H9 (cell line): Measurements from ENCODE around the gene ASTN2. TPM values are rescaled to one million over a fixed set of nuclear protein-coding genes. Genes with fewer than 3 reads are reported as not detected.

Source experiments
- DNase-seq: peaks from one replicate; pipeline ENCODE4 v3.0.0-alpha.2; 2017
- H2AFZ ChIP-seq: one replicate; pipeline ENCODE4 v1.6.1; 2013; ENCODE audit warnings: mild to moderate bottlenecking, low read length, control low read depth, moderate library complexity
- H2AK5ac ChIP-seq: 2 replicates; pipeline ENCODE4 v1.6.1; 2013; ENCODE audit warnings: low read length, control low read depth, mixed read lengths; ENCODE audit not compliant: insufficient read length
- H2BK120ac ChIP-seq: one replicate; pipeline ENCODE4 v1.6.1; 2013; ENCODE audit warnings: low read depth, mild to moderate bottlenecking, low read length, control low read depth, inconsistent platforms; ENCODE audit not compliant: poor library complexity, severe bottlenecking
- H2BK12ac ChIP-seq: 2 replicates; pipeline ENCODE4 v1.6.1; 2013; ENCODE audit warnings: low read length, control low read depth, mixed read lengths, low read depth; ENCODE audit not compliant: insufficient read length
- H2BK15ac ChIP-seq: 2 replicates; pipeline ENCODE4 v1.6.1; 2013; ENCODE audit warnings: low read depth, low read length, control low read depth
- H2BK20ac ChIP-seq: one replicate; pipeline ENCODE4 v1.6.1; 2013; ENCODE audit warnings: low read depth, mild to moderate bottlenecking, low read length, control low read depth, inconsistent platforms; ENCODE audit not compliant: poor library complexity, severe bottlenecking
- H2BK5ac ChIP-seq: 2 replicates; pipeline ENCODE4 v1.6.1; 2013; ENCODE audit warnings: low read length, control low read depth, mixed read lengths; ENCODE audit not compliant: insufficient read length
- H3K14ac ChIP-seq: 2 replicates; pipeline ENCODE4 v1.6.1; 2013; ENCODE audit warnings: low read length, control low read depth; ENCODE audit not compliant: insufficient read depth
- H3K18ac ChIP-seq: 2 replicates; pipeline ENCODE4 v1.6.1; 2013; ENCODE audit warnings: low read depth, mild to moderate bottlenecking, mixed read lengths, low read length, control low read depth; ENCODE audit not compliant: insufficient read length
- H3K23ac ChIP-seq: 2 replicates; pipeline ENCODE4 v1.6.1; 2013; ENCODE audit warnings: low read length, control low read depth, mixed read lengths, low read depth; ENCODE audit not compliant: insufficient read length
- H3K23me2 ChIP-seq: 2 replicates; pipeline ENCODE4 v1.6.1; 2013; ENCODE audit warnings: low read depth, mild to moderate bottlenecking, mixed read lengths, low read length, control low read depth; ENCODE audit not compliant: insufficient read length, poor library complexity, severe bottlenecking
- H3K27ac ChIP-seq: 2 replicates; pipeline ENCODE4 v1.5.1; 2013; ENCODE audit warnings: low read length, control low read depth, mixed read lengths, low read depth; ENCODE audit not compliant: insufficient read length
- H3K27me3 ChIP-seq: 2 replicates; pipeline ENCODE4 v1.6.1; 2013; ENCODE audit warnings: low read length, control low read depth, inconsistent platforms; ENCODE audit not compliant: insufficient read depth
- H3K4ac ChIP-seq: 2 replicates; pipeline ENCODE4 v1.6.1; 2013; ENCODE audit warnings: low read depth, mild to moderate bottlenecking, control low read depth, inconsistent platforms, low read length, moderate library complexity
- H3K4me1 ChIP-seq: 2 replicates; pipeline ENCODE4 v1.6.1; 2013; ENCODE audit warnings: low read length, control low read depth, inconsistent platforms; ENCODE audit not compliant: insufficient read depth
- H3K4me2 ChIP-seq: 2 replicates; pipeline ENCODE4 v1.6.1; 2013; ENCODE audit warnings: low read length, control low read depth, mixed read lengths; ENCODE audit not compliant: insufficient read length, insufficient read depth
- H3K56ac ChIP-seq: 2 replicates; pipeline ENCODE4 v1.6.1; 2013; ENCODE audit warnings: low read depth, mild to moderate bottlenecking, mixed read lengths, low read length, control low read depth; ENCODE audit not compliant: insufficient read length
- H3K79me1 ChIP-seq: 2 replicates; pipeline ENCODE4 v1.6.1; 2013; ENCODE audit warnings: low read depth, mild to moderate bottlenecking, moderate library complexity, low read length, control low read depth, inconsistent platforms; ENCODE audit not compliant: insufficient read depth, poor library complexity, severe bottlenecking
- H3K79me2 ChIP-seq: 2 replicates; pipeline ENCODE4 v1.6.1; 2013; ENCODE audit warnings: low read length, control low read depth, inconsistent platforms; ENCODE audit not compliant: insufficient read depth
- H3K9ac ChIP-seq: 2 replicates; pipeline ENCODE4 v1.6.1; 2013; ENCODE audit warnings: low read length, control low read depth, mixed read lengths; ENCODE audit not compliant: insufficient read length; ENCODE audit errors: extremely low read depth
- H3K9me3 ChIP-seq: one replicate; pipeline ENCODE4 v1.6.1; 2013; ENCODE audit warnings: low read depth, low read length, inconsistent platforms; ENCODE audit not compliant: control insufficient read depth
- H3T11ph ChIP-seq: one replicate; pipeline ENCODE4 v1.6.1; 2013; ENCODE audit warnings: mild to moderate bottlenecking, low read length, control low read depth, inconsistent platforms
- H4K20me1 ChIP-seq: one replicate; pipeline ENCODE4 v1.6.1; 2013; ENCODE audit not compliant: control insufficient read depth, insufficient read length, insufficient read depth
- H4K5ac ChIP-seq: 2 replicates; pipeline ENCODE4 v1.6.1; 2013; ENCODE audit warnings: low read depth, mild to moderate bottlenecking, mixed read lengths, low read length, control low read depth; ENCODE audit not compliant: insufficient read length
- H4K8ac ChIP-seq: replicated peaks from 2 replicates; pipeline ENCODE4 v1.6.1; 2013; ENCODE audit warnings: low read length, control low read depth, mixed read lengths, low read depth; ENCODE audit not compliant: insufficient read length
- H4K91ac ChIP-seq: 2 replicates; pipeline ENCODE4 v1.6.1; 2013; ENCODE audit warnings: low read depth, mild to moderate bottlenecking, moderate library complexity, mixed read lengths, low read length, control low read depth; ENCODE audit not compliant: insufficient read length
- H3K27ac Mint-ChIP-seq, 3 experiments: 2 replicates in 2 of 3; 3 replicates in 1 of 3; pipeline ENCODE4 v1.8.0; 2020 to 2021; ENCODE audit warnings: mixed read lengths in 3 of 3, mild to moderate bottlenecking in 1 of 3, moderate library complexity in 1 of 3
- H3K27me3 Mint-ChIP-seq: 2 replicates; pipeline ENCODE4 v1.8.0; 2021; ENCODE audit warnings: low read depth, mild to moderate bottlenecking, moderate library complexity, mixed read lengths
- H3K36me3 Mint-ChIP-seq, 3 experiments: 2 replicates in 2 of 3; 3 replicates in 1 of 3; pipeline ENCODE4 v1.8.0; 2020 to 2021; ENCODE audit warnings: low read depth in 3 of 3, mixed read lengths in 3 of 3; ENCODE audit not compliant: insufficient read depth in 1 of 3
- H3K4me1 Mint-ChIP-seq, 2 experiments: 2 replicates each; pipeline ENCODE4 v1.8.0; 2020; ENCODE audit warnings: mixed read lengths in 2 of 2
- H3K4me3 Mint-ChIP-seq, 2 experiments: 2 replicates in 1 of 2; 3 replicates in 1 of 2; pipeline ENCODE4 v1.8.0; 2020 to 2021; ENCODE audit warnings: mild to moderate bottlenecking in 2 of 2, mixed read lengths in 2 of 2, moderate library complexity in 1 of 2
- H3K9me3 Mint-ChIP-seq, 2 experiments: 2 replicates in 1 of 2; 3 replicates in 1 of 2; pipeline ENCODE4 v1.8.0; 2020; ENCODE audit warnings: mild to moderate bottlenecking in 2 of 2, mixed read lengths in 2 of 2, moderate library complexity in 1 of 2
- CTCF ChIP-seq: fragments of 200-600 bp; sonication (generic); conservative IDR thresholded peaks from 3 replicates; pipeline ENCODE4 v1.8.0; 2021; ENCODE audit warnings: antibody characterized with exemption, mild to moderate bottlenecking
- WGBS: extraction: QIAGEN DNeasy Blood & Tissue Kit; methylation state at CpG from one replicate; pipeline ENCODE4 v1.1.7; 2013; ENCODE audit warnings: missing lambda C conversion rate, low lambda C conversion rate, mixed read lengths; ENCODE audit not compliant: insufficient read length; ENCODE audit errors: extremely low coverage; 5-methylcytosine and 5-hydroxymethylcytosine counted together
- total RNA-seq: library from RNA; stranded (reverse); gene quantifications from 2 replicates; pipeline ENCODE4 v1.2.1, GENCODE V29; 2021

ASTN2 gene
- total RNA-seq, 1 experiment from 2014 or later, result 9.7 TPM

GRCh38 chr9:116459576-116459975 lies 955.3 kb downstream of the ASTN2 start:
- Histone ChIP-seq H3T11ph (no peak overlapping the region), H3K27me3 (no peaks in the 10 kb centered on the region), H3K23me2 (no peaks in the 10 kb centered on the region), H3K4ac (no peak overlapping the region), H3K4me1 (no peaks in the 10 kb centered on the region), H3K56ac (no peak overlapping the region), H3K23ac (no peak overlapping the region), H3K14ac (no peak overlapping the region), H2BK20ac (no peak overlapping the region), H2BK120ac (no peak overlapping the region), H4K8ac (no peak overlapping the region), H3K18ac (no peak overlapping the region), H3K79me1 (no peaks in the 10 kb centered on the region), H4K5ac (no peak overlapping the region), H2BK15ac (no peak overlapping the region), H2BK12ac (no peak overlapping the region), H3K79me2 (no peaks in the 10 kb centered on the region), H2AFZ (no peak overlapping the region), H4K91ac (no peak overlapping the region), H3K9me3 (no peaks in the 10 kb centered on the region), H3K27ac (no peak overlapping the region), H3K9ac (no peak overlapping the region), H4K20me1 (no peaks in the 10 kb centered on the region), H2AK5ac (no peak overlapping the region), H2BK5ac (no peak overlapping the region), H3K4me2 (no peak overlapping the region)
- H3K4me3 Mint-ChIP-seq, result no peak overlapping the region
- TF ChIP-seq CTCF, result no peak
- H3K4me1 Mint-ChIP-seq, result peaks cover 10 to 11% of the 10 kb centered on the region in 2 experiments
- no peak overlapping the region for H3K27ac Mint-ChIP-seq
- WGBS, result no CpG with 5 or more reads among the region's 3 CpGs
- peaks cover 17 to 23% of the 10 kb centered on the region in 2 experiments for H3K9me3 Mint-ChIP-seq
- H3K36me3 Mint-ChIP-seq, result peaks cover 8 to 23% (median 20%) of the 10 kb centered on the region in 3 experiments
- H3K27me3 Mint-ChIP-seq, result no peaks in the 10 kb centered on the region
- no peak for DNase-seq
